ENCODE measurements around the gene PHF12.

- TF ChIP-seq CTCF (IDR thresholded peaks at IDR 0.05; ENCODE audit: low read depth, low read length) (no peak), EZH2phosphoT487 (IDR thresholded peaks at IDR 0.05; ENCODE audit: low read depth) (no peak)
These were observed 52.8 kb downstream of the PHF12 start for GRCh38 chr17:28898527-28898955.

Data from OCI-LY3 (cell line).